Erythroblast (primary cell): ENCODE measurements around the gene BMPR2.
"Not testable (repeated sequence)": the region's sequence is repeated elsewhere in the genome, so short reads cannot be mapped to it uniquely, and the experiment has no call there.

Experiments
- GATA1 ChIP-seq: IDR thresholded peaks from 2 replicates; pipeline ENCODE4 v1.6.1; 2011; ENCODE audit warnings: low read depth, mild to moderate bottlenecking, control low read depth, low read length, moderate library complexity
- POLR2A ChIP-seq: IDR thresholded peaks from 2 replicates; pipeline ENCODE4 v1.6.1; 2011; ENCODE audit warnings: mild to moderate bottlenecking, low read length

DNA sequence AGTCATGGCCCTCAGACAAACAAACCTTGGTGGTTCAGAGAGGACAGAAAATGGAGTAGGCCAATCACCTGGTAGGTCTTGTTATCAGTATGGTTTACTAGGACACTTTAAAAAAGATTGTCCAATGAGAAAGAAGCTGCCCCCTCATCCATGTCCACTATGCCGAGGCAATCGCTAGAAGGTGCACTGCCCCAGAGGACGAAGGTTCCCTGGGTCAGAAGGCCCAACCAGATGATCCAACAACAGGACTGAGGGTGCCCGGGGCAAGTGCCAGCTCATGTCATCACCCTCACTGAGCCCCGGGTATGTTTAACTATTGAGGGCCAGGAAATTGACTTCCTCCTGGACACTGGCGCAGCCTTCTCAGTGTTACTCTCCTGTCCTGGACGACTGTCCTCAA lies 123.7 kb downstream of the BMPR2 start:
- not testable (repeated sequence) for TF ChIP-seq POLR2A, GATA1
